GM21526 (cell line): ENCODE results near the gene GPR146.
A peak's percentile ranks its signal among the peaks of the same experiment; 100 is the strongest.

Experiments used
- ATAC-seq: cut with Tn5 transposase; IDR thresholded peaks from one replicate; pipeline ENCODE4 v1.9.1; 2021; ENCODE audit warnings: moderate library complexity; ENCODE audit not compliant: unreplicated experiment, low FRiP score

GPR146 gene

GRCh38 chr7:1055956-1056784, 11.8 kb downstream of the GPR146 start:
- ATAC-seq = no peak

- ATAC-seq = no peak
Observed at GRCh38 chr7:1056785-1057410, 12.6 kb downstream of the GPR146 start.

GRCh38 chr7:1057416-1058291, 13.3 kb downstream of the GPR146 start:
- no peak for ATAC-seq

DNA sequence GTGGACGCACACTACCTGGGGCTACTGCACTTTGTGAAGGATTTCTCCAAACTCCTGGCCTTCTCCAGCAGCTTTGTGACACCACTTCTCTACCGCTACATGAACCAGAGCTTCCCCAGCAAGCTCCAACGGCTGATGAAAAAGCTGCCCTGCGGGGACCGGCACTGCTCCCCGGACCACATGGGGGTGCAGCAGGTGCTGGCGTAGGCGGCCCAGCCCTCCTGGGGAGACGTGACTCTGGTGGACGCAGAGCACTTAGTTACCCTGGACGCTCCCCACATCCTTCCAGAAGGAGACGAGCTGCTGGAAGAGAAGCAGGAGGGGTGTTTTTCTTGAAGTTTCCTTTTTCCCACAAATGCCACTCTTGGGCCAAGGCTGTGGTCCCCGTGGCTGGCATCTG, 14.0 kb downstream of the GPR146 start:
- ATAC-seq = no peak

DNA sequence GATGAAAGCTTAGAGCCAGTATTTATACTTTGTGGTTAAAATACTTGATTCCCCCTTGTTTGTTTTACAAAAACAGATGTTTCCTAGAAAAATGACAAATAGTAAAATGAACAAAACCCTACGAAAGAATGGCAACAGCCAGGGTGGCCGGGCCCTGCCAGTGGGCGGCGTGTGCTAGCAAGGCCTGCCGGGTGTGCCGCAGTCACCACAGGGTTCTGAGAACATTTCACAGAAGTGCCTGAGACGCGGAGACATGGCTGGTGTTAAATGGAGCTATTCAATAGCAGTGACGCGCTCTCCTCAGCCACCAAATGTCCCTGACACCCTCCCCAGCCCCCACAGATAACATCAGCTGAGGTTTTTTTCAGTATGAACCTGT, 14.5 kb downstream of the GPR146 start:
- no peak for ATAC-seq

GRCh38 chr7:1059200-1060091, 15.1 kb downstream of the GPR146 start:
- no peak for ATAC-seq

DNA sequence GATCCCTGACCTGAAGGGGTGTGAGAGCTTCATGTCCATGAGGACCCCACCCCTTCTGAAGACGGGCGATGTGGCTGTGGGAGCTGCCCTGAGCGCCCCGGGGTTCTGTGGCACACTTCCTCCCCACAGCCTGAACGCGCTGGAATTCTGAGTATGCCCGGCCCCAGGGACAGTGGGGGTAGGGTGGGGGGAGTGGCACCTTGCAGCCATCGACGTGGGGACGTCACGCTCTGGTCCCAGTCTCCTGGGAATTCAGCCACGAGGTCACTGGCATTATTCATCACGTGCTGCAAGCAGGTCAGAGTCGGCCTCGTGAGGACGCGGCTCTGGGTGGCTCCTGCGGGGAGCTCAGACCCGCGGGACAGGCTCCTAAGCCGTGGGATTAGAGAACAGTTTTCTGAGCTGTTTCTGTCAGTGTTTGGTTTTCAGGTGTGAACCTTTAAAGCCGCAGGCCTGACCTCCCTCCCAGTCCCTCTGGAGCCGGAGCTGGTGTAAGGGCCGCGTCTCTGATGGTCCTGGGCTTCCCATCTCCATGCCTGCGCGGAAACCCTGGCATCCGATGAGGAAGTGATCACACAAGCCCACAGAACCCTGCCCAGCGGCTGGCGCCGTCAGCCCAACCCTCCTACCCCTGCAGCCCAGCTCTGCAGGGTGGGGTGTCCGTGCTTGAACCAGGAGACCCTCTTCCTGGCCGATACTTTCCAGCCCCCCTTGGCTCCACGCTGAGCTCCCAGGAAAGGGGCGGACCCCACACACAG, 16.1 kb downstream of the GPR146 start:
- no peak for ATAC-seq

DNA sequence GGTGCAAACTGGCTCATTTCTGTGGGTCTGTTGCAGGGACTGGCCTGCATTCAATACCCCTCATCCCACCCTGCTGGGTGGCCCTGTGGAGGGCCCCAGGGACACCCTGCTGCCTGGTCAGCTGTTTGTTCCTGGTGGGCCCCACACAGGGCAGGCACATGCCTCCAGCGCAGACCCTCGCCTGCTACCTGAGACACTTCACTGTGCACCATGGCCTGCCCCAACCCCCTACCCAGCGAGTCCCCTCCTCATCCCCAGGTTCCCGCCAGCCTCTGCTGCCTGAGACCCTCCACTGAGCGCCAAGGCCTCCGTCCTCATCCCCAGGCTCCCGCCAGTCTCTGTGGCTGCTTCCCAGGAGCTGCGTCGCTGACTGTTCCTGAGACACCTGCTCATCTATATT, 16.8 kb downstream of the GPR146 start:
- ATAC-seq = no peak

GRCh38 chr7:1062296-1063294, 18.2 kb downstream of the GPR146 start:
- peak; percentile 51 for ATAC-seq

DNA sequence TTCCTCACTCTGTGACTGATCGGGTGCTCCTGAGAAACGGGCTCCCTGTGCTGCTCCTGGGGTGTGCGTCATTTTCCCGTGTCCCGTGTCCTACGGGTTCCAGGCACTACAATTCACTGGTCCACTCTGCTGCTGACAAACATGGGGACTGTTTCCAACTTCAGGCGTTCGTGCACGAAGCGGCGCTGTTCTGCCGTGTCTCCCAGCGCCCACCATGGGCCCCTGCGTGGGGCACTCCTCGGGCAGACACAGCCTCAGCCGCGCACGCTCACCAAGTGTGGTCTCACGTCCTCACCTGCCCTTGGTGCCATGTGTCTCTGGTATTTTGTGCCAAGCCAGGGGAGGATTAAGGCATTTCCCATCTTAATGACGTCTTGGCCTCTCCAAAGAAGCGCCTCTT, 19.0 kb downstream of the GPR146 start:
- no peak for ATAC-seq

GRCh38 chr7:1064581-1064980, 20.2 kb downstream of the GPR146 start:
- no peak for ATAC-seq

DNA sequence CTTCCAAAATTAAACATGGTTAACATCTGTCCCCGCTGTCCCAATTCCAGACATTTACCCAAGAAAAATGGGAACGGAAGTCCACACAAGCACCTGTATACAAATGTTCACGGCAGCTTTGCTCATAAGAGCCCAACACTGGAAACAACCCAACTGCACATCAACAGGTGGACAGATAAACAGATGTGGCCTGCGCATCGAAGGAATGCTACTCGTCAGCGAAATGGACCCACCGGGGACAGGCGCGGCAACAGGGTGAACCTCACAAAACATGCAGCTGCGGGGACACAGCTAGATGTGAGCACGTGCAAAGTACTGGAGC, 20.9 kb downstream of the GPR146 start:
- ATAC-seq = no peak

DNA sequence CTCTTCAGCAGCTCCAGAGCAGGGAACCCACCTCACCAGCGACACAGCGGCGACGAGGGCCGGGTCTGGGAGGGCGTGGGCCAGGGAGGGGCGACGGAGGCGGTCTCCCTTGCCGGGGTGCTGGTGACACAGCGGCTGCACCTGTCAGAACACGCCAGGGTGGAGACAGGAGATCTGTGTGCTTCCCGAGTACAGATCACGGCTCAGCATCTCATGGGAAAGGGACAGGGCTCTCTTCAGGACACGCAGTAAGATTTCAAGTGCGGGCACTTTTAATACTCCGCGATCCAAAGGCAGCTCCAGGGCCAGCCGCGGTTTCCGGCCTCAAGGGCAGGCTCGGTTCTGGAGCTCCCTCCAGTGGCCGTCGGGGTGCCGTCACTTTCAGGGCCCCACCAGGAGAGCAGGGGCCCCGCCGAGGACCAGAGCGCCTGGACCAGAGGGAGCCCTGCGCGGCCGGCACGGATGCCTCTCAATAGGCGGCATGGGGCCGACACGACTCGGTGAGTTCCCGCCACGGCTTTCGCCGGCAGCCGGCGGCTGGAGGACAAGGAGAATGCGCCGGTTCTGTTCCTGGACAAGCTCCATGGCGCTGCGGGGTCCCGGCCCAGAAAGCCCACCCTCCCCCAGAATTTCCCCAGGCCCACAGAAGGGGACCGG, 21.4 kb downstream of the GPR146 start:
- ATAC-seq = no peak

- ATAC-seq = no peak
Observed at GRCh38 chr7:1066242-1066588, 21.9 kb downstream of the GPR146 start.

- no peak for ATAC-seq
Observed at GRCh38 chr7:1068013-1068412, 23.7 kb downstream of the GPR146 start.

DNA sequence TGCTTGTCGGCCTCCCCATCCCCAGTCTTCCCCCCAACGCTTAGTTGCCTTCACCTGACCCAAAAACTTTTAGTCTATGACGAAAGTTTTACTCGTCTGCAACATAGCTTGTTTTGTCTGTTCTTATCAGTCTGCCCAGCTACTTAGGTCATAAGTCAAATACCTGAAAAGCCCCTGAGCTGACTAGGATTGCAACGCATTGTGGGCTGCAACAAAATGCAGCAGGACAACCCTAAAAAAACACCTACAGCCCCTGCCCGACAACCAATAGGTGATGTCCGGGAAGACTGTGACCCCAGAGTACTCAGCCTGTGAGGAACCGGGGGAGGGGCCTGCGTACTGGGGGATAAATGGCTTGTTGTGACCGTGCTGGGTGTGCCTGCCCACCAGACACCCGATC, 24.3 kb downstream of the GPR146 start:
- no peak for ATAC-seq

DNA sequence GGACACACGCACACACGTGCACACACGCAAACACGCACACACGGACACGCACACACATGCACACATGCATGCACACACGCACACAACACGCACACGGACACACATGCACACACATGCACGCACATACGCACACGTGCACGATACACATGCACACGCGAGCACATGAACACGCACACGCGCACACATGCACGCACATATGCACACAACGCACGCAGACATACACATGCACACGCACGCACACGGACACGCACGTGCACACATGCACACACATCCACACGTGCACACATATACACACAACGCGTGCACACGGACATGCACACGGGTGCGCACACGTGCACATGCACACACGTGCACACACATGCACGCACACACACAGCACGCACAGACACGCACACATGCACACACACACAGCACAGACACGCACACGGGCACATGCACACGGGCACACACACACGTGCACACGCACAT, 26.2 kb downstream of the GPR146 start:
- ATAC-seq = no peak

DNA sequence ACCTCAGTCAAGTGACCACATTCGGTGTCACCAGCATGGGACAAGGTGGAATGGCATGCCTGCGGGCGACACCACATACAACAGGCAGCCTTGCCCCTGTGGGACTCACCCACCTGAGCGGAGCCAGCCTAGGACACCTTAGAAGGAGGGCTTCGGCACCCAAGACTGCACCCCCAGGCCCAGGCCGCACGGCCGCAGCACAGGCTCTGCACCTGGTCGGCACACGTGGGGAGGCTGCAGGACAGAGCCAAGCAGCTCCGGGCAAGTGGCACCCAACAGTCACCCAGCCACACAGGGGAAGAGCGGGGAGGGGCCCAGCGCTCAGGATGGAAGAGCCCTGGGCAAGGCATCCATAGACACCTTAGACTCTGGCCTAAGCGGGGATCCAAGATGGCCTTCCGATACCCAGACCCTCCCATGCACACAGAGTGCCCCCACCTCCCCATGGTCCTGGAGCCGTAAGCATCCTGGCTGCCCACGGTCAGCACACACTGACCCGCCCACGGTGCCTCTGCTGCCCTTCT, 27.4 kb downstream of the GPR146 start:
- ATAC-seq = no peak
